ENCODE results near the gene UPK2. TPM values are rescaled to one million over a fixed set of nuclear protein-coding genes. Genes with fewer than 3 reads are reported as not detected.
A peak's percentile ranks its signal among the peaks of the same experiment; 100 is the strongest.

Gene UPK2
- polyA plus RNA-seq, 2 of the 4 experiments (the other 2 are of a cell fraction): 0.37 to 0.92 TPM

GRCh38 chr11:118911880-118912741 lies 44.0 kb upstream of the UPK2 start:
- Histone ChIP-seq H3K4me3 (peak overlapping the region; percentile 52), H3K4me2 (peak overlapping the region; percentile 100), H3K9me3 (no peaks in the 10 kb centered on the region), H3K27ac (peak overlapping the region; percentile 98 to 100), H3K4me1 (peaks cover 85% of the 10 kb centered on the region)
- POLR2A ChIA-PET: interaction anchor here (0.7 to 5.7 kb wide), 4 partner anchors 14 to 156 kb away, joined by 4 to 53 read pairs (median 4); partner anchors contain the start of genes BCL9L, DDX6 and VPS11
- FAIRE-seq: no peak
- CTCF ChIA-PET: interaction anchor here (2.2 to 4.0 kb wide), 3 partner anchors 36 to 222 kb away, joined by 4 to 18 read pairs (median 9); partner anchors contain the start of gene DDX6
- ATAC-seq: peak; percentile 37 to 61
- DNase-seq (ENCODE audit: low read depth in 1 of 2, low spot score in 1 of 2): peak in 1 of 2 experiments; percentile 94
- 2% methylated on average over 14 of the region's 23 CpGs for WGBS (ENCODE audit: missing lambda C conversion rate)
- TF ChIP-seq HEYL (CRISPR knock-in tag; IDR thresholded peaks at IDR 0.05) (0 out of 2 replicates have a peak, but pooled peaks have one; percentile 61), ELK1 (IDR thresholded peaks at IDR 0.05; ENCODE audit: low read depth, low read length) (no peak), HMGXB4 (CRISPR knock-in tag; IDR thresholded peaks at IDR 0.05; ENCODE audit: borderline replicate concordance) (no peak), HOXB5 (CRISPR knock-in tag; IDR thresholded peaks at IDR 0.05) (0 out of 2 replicates have a peak, but pooled peaks have one; percentile 53), RCOR1 (IDR thresholded peaks at IDR 0.05; ENCODE audit: low read depth, low read length) (no peak), REST (IDR thresholded peaks at IDR 0.05) (no peak), MYC (IDR thresholded peaks at IDR 0.05; ENCODE audit: borderline replicate concordance, low read length) (no peak), RNF2 (IDR thresholded peaks at IDR 0.05; ENCODE audit: borderline replicate concordance, low read depth) (no peak), EP300 (IDR thresholded peaks at IDR 0.05) (peak; percentile 66 to 75; a peak in 4 of 5 replicates), RFX5 (IDR thresholded peaks at IDR 0.05) (no peak), KDM5A (IDR thresholded peaks at IDR 0.05) (no peak), EHMT2 (IDR thresholded peaks at IDR 0.05; ENCODE audit: low read depth) (no peak), SMC3 (IDR thresholded peaks at IDR 0.05) (no peak), POLR2A (IDR thresholded peaks at IDR 0.05; ENCODE audit: low read length) (no peak), FOSL2 (IDR thresholded peaks at IDR 0.05) (peak; percentile 85), FOSL2 (CRISPR knock-in tag; IDR thresholded peaks at IDR 0.05) (peak; percentile 87), FOSB (CRISPR knock-in tag; IDR thresholded peaks at IDR 0.05) (no peak), RARB (CRISPR knock-in tag; IDR thresholded peaks at IDR 0.05) (no peak), TP53 (CRISPR knock-in tag; IDR thresholded peaks at IDR 0.05) (no peak), CBX2 (IDR thresholded peaks at IDR 0.05; ENCODE audit: borderline replicate concordance, low read depth) (no peak), HOXB13 (CRISPR knock-in tag; IDR thresholded peaks at IDR 0.05; ENCODE audit: low read depth) (no peak), PBX3 (IDR thresholded peaks at IDR 0.05) (peak; percentile 19; the same call in 1 of the 2 replicates), E2F6 (IDR thresholded peaks at IDR 0.05; ENCODE audit: borderline replicate concordance, low read depth) (no peak), JUNB (IDR thresholded peaks at IDR 0.05) (peak; percentile 85), ZFP36 (IDR thresholded peaks at IDR 0.05; ENCODE audit: borderline replicate concordance, partially characterized antibody) (no peak), NFE2L2 (conservative IDR thresholded peaks at IDR 0.05; ENCODE audit: low read length) (peak; percentile 54; the same call in 1 of the 2 replicates), MAX (IDR thresholded peaks at IDR 0.05) (peak; percentile 53; the same call in 1 of the 2 replicates), CBX8 (IDR thresholded peaks at IDR 0.05) (no peak), HOXA7 (CRISPR knock-in tag; IDR thresholded peaks at IDR 0.05) (no peak; the same call in 1 of the 2 replicates), POLR2AphosphoS2 (conservative IDR thresholded peaks at IDR 0.05; ENCODE audit: low read length) (peak; percentile 49; the same call in 1 of the 2 replicates)

All from A549 (cell line).